GM08714 (cell line): Measurements from ENCODE around the gene NPAT.

Experiments used
- H3K4me3 ChIP-seq: fragments of 200-500 bp; sonication (Bioruptor generic); 2 replicates; pipeline ENCODE4 v1.5.1; 2014; ENCODE audit warnings: mild to moderate bottlenecking, low read length, inconsistent platforms
- ZNF274 ChIP-seq: IDR thresholded peaks from 2 replicates; pipeline ENCODE4 v1.6.1; 2012; ENCODE audit warnings: mild to moderate bottlenecking, low read depth, low read length

NPAT gene

DNA sequence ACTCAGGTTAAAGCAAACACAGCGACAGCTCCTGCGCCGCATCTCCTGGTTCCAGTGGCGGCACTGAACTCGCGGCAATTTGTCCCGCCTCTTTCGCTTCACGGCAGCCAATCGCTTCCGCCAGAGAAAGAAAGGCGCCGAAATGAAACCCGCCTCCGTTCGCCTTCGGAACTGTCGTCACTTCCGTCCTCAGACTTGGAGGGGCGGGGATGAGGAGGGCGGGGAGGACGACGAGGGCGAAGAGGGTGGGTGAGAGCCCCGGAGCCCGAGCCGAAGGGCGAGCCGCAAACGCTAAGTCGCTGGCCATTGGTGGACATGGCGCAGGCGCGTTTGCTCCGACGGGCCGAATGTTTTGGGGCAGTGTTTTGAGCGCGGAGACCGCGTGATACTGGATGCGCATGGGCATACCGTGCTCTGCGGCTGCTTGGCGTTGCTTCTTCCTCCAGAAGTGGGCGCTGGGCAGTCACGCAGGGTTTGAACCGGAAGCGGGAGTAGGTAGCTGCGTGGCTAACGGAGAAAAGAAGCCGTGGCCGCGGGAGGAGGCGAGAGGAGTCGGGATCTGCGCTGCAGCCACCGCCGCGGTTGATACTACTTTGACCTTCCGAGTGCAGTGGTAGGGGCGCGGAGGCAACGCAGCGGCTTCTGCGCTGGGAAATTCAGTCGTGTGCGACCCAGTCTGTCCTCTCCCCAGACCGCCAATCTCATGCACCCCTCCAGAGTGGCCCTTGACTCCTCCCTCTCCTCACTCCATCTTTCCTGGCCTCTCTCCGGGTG, at the start of gene NPAT, which contains the start of gene ATM:
Gene NPAT, minus strand, starts transcription at position 65 of the 774 bp plus-strand sequence. CDS start 102 bp downstream, outside the sequence.
Gene ATM, plus strand, starts transcription at position 494 of the 774 bp plus-strand sequence. CDS start 4,558 bp downstream, outside the sequence.
- peak within 1 kb of the TSS; percentile 99 for H3K4me3 ChIP-seq
- no peak for TF ChIP-seq ZNF274

- H3K4me3 ChIP-seq, result no peak overlapping the region
- TF ChIP-seq ZNF274, result no peak
Observed at GRCh38 chr11:108269583-108269982, 47.1 kb upstream of the NPAT start.

DNA sequence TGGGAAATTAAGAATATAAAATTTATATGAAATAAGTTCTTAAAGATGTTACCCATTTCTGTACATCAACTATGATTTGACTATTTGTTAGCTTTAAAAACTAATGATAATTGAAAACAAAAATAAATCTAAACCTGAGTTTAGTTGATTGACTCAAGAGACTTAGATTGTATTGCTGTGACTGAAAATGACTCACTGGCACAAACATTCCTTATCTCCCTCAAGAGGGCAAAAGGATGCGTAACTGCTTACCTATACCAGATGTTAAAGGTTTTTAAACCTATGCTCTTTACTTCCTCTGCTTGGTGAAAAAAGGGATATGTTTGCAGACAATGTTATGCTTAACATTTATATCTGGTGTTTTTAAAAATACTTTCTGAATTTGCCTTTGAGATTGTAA, 30.7 kb upstream of the NPAT start:
- no peak overlapping the region for H3K4me3 ChIP-seq
- TF ChIP-seq ZNF274, result no peak

DNA sequence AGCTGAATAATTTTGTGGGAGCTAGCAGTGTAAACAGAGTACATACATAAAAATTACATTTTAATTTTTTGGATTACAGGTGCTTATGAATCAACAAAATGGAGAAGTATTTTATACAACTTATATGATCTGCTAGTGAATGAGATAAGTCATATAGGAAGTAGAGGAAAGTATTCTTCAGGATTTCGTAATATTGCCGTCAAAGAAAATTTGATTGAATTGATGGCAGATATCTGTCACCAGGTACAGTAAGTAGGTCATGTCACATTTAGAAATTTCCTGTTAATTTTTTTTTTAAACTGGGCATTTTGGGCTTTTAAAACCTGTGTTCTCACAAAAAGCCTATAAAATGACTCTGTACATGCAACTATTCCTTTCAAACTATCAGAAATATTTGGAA, 24.4 kb upstream of the NPAT start:
- TF ChIP-seq ZNF274, result no peak

GRCh38 chr11:108246308-108246707, 23.9 kb upstream of the NPAT start:
- no peak overlapping the region for H3K4me3 ChIP-seq
- TF ChIP-seq ZNF274, result no peak

More for the DNA sequence above, 24.4 kb upstream of the NPAT start:
- H3K4me3 ChIP-seq, result no peak overlapping the region

DNA sequence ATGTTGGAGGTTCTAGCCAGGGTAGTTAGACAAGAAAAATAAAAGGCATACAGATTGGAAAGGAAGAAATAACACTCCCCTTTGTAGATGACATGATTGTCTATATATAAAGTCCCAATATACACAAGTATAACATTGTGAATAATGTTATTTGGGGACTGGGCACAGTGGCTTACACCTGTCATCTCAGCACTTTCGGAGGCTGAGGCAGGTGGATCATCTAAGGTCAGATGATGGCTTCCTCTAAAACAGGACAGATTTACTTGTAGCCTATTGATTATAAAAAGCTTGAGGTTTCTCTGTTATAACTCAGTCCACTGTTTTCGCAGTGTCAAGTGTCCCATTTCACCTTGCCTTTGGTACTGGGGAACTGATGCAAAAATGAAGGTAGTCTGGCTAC, 20.0 kb upstream of the NPAT start:
- TF ChIP-seq ZNF274, result no peak
- no peak overlapping the region for H3K4me3 ChIP-seq

GRCh38 chr11:108241330-108242037, 19.0 kb upstream of the NPAT start:
- no peak overlapping the region for H3K4me3 ChIP-seq
- no peak for TF ChIP-seq ZNF274

DNA sequence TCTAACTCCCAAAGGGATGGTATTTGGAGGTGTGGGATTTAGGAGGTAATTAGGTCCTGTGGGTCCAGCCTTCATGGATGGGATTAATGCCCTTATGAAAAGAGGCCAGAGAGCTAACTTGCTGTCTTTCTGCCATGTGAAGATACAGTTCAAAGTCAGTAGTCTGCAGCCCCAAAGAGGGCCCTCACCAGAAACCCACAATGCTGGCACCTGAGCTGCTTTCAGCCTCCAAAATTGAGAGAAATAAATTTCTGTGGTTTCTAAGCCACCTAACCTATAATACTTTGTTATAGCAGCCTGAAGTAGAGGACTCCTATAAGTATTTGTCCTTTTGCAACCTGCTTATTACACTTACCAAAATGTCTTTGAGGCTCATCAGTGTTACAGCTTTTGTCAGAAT, 16.6 kb upstream of the NPAT start:
- TF ChIP-seq ZNF274, result no peak
- H3K4me3 ChIP-seq, result no peak overlapping the region

- no peak overlapping the region; the same call in 1 of the 2 replicates for H3K4me3 ChIP-seq
- no peak for TF ChIP-seq ZNF274
Observed at GRCh38 chr11:108237058-108237481, 14.6 kb upstream of the NPAT start.

GRCh38 chr11:108235633-108236032, 13.2 kb upstream of the NPAT start:
- H3K4me3 ChIP-seq, result no peak overlapping the region
- TF ChIP-seq ZNF274, result no peak

DNA sequence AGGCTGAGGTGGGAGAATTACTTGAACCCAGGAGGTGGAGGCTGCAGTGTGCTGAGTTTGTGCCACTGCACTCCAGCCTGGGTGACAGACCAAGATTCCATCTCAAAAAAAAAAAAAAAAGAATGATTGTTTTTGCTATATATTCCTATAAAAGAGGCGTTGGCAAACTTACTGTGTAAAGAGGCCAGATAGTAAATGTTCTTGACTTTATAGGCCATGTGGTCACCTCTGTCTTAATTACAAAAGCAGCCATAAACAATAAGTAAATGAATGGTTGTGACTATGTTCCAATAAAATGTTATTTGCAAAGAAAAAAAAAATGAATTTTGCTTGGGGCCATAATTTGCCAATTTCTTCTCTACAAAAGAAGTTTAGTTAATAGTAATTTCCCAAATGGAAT, 12.8 kb upstream of the NPAT start:
- H3K4me3 ChIP-seq, result no peak overlapping the region
- no peak for TF ChIP-seq ZNF274

DNA sequence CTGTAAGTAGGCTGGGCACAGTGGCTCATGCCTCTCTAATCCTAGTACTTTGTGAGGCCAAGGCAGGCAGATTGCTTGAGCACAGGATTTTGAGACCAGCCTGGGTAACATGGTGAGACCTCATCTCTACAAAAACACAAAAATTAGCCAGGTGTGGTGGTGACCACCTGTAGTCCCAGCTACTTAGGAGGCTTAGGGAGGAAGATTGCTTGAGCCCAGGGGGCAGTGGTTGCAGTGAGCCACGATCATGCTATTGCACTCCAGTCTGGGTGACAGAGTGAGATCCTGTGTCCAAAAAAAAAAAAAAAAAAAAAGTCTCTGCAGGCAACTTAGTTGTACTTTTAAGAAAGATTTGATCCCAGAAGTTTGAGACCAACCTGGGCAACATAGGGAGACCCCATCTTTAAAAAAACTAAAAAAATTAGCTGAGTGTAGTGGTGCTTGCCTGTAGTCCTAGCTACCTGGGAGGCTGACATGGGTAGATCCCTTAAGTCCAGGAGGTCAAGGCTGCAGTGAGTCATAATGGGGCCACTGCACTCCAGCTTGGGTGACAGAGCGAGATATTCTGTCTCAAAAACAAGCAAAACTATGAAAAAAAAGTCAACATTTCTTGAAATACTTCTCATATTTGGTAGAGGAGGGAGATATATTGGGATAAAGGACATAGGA, 11.0 kb upstream of the NPAT start:
- H3K4me3 ChIP-seq, result no peak overlapping the region
- no peak for TF ChIP-seq ZNF274

- no peak for TF ChIP-seq ZNF274
- H3K4me3 ChIP-seq, result no peak overlapping the region
Observed at GRCh38 chr11:108228251-108228650, 5.8 kb upstream of the NPAT start.

- H3K4me3 ChIP-seq, result no peak overlapping the region
- no peak for TF ChIP-seq ZNF274
Observed at GRCh38 chr11:108226036-108226435, 3.6 kb upstream of the NPAT start.
